Kidney (tissue), 14 donors: ENCODE results near the gene FLRT3. TPM values are rescaled to one million over a fixed set of nuclear protein-coding genes. Genes with fewer than 3 reads are reported as not detected.

Experiments used
- DNase-seq, 5 donors: peaks; one replicate each; pipeline ENCODE4 v3.0.0-alpha.2; 2013 to 2020
- FAIRE-seq: peaks from 2 replicates; lab custom pipeline; 2012; peaks lifted over from hg19 to GRCh38; lab: Jason Lieb, UNC
- H3K27ac ChIP-seq, 2 donors: one replicate each; pipeline ENCODE4 v1.7.0; 2013; ENCODE audit warnings: low read depth in 2 of 2, low read length in 2 of 2, inconsistent platforms in 1 of 2
- H3K27me3 ChIP-seq: one replicate; pipeline ENCODE4 v1.7.1; 2013; ENCODE audit warnings: low read length, inconsistent platforms; ENCODE audit not compliant: control insufficient read depth, insufficient read depth
- H3K36me3 ChIP-seq, 3 donors: one replicate each; pipeline versions ENCODE4 v1.7.0 to v1.7.1; 2013; ENCODE audit warnings: low read length in 3 of 3, control low read depth in 1 of 3, inconsistent platforms in 1 of 3; ENCODE audit not compliant: insufficient read depth in 3 of 3, control insufficient read depth in 2 of 3
- H3K4me1 ChIP-seq, 3 donors: one replicate each; pipeline versions ENCODE4 v1.7.0 to v1.7.1; 2013; ENCODE audit warnings: low read length in 3 of 3, inconsistent platforms in 1 of 3, low read depth in 1 of 3; ENCODE audit not compliant: control insufficient read depth in 2 of 3, insufficient read depth in 2 of 3
- H3K4me3 ChIP-seq, 3 donors: one replicate each; pipeline versions ENCODE4 v1.7.0 to v1.8.1; 2013; ENCODE audit warnings: low read length in 3 of 3, control low read depth in 1 of 3, inconsistent platforms in 1 of 3
- H3K9ac ChIP-seq, 3 donors: one replicate each; pipeline versions ENCODE4 v1.7.0 to v1.7.1; 2013; ENCODE audit warnings: low read length in 3 of 3, control low read depth in 1 of 3, inconsistent platforms in 1 of 3
- H3K9me3 ChIP-seq, 3 donors: one replicate each; pipeline versions ENCODE4 v1.7.0 to v1.7.1; 2013; ENCODE audit warnings: low read length in 3 of 3, control low read depth in 1 of 3, inconsistent platforms in 1 of 3; ENCODE audit not compliant: control insufficient read depth in 2 of 3, insufficient read depth in 1 of 3
- CTCF ChIP-seq: IDR thresholded peaks from 3 replicates; pipeline ENCODE4 v1.5.1; 2012; ENCODE audit warnings: mild to moderate bottlenecking, moderate library complexity, borderline replicate concordance; ENCODE audit not compliant: insufficient read depth; ENCODE audit errors: extremely low read depth
- intact Hi-C: fragments of 100-400 bp; cut with DNase I; formaldehyde crosslinking; loops from one replicate; pipeline ENCODE4 v1.11.1; 2022
- polyA plus RNA-seq: library from polyadenylated mRNA; stranded (reverse); fragments of 350-450 nt; fragmentation: Illumina TruSeq; extraction: RNeasy Lipid Tissue Mini Kit (QIAGEN cat#74804); gene quantifications from one replicate; pipeline ENCODE4 v1.2.3, GENCODE V29; 2014; ENCODE audit warnings: low read depth, low replicate concordance; ENCODE audit not compliant: insufficient read depth
- total RNA-seq: library from RNA; stranded (reverse); fragmentation: NEBNext Ultra II Directional; extraction: Animal tissue kit (Norgen Biotek cat#: 25700); gene quantifications from one replicate; pipeline ENCODE4 v1.2.1, GENCODE V29; 2021
- donor health status: control.
- donor health status: control.
- donor health status: control.
- donor health status: control.
- donor health status: control.
- donor health status: DM: yes; HTN: yes; CAD: no.
- donor health status: Normal renal cell carcinoma (clear cell type).

Gene FLRT3
- total and polyA plus RNA-seq, 2 donors from 2014 or later = 14.2 to 70.3 TPM

- H3K9ac ChIP-seq = no peak overlapping the region
- peaks cover 0 to 4% (median 2%) of the 10 kb centered on the region in 3 donors for H3K9me3 ChIP-seq
- no peak for FAIRE-seq
- intact Hi-C loops = no loop called here
- no peaks in the 10 kb centered on the region for H3K36me3 ChIP-seq
- TF ChIP-seq CTCF = no peak
- no peaks in the 10 kb centered on the region for H3K27me3 ChIP-seq
- peak in 2 of 5 donors; percentile 19 to 37 for DNase-seq
- H3K4me3 ChIP-seq = no peak overlapping the region
- no peak overlapping the region for H3K27ac ChIP-seq
- no peaks in the 10 kb centered on the region for H3K4me1 ChIP-seq
Observed at GRCh38 chr20:14384416-14385175, 47.2 kb upstream of the FLRT3 start.

- no peaks in the 10 kb centered on the region for H3K4me1 ChIP-seq
- intact Hi-C loops = no loop called here
- FAIRE-seq = no peak
- H3K9ac ChIP-seq = no peak overlapping the region
- no peaks in the 10 kb centered on the region for H3K27me3 ChIP-seq
- no peak for TF ChIP-seq CTCF
- no peak overlapping the region for H3K4me3 ChIP-seq
- H3K27ac ChIP-seq = no peak overlapping the region
- no peak for DNase-seq
- no peaks in the 10 kb centered on the region for H3K36me3 ChIP-seq
- H3K9me3 ChIP-seq = peaks cover 0 to 4% (median 2%) of the 10 kb centered on the region in 3 donors
Observed at GRCh38 chr20:14383335-14383734, 45.9 kb upstream of the FLRT3 start.

GRCh38 chr20:14378326-14378725, 40.9 kb upstream of the FLRT3 start:
- Histone ChIP-seq H3K4me3 (no peak overlapping the region), H3K9ac (no peak overlapping the region), H3K4me1 (no peaks in the 10 kb centered on the region), H3K27ac (no peak overlapping the region), H3K9me3 (no peaks in the 10 kb centered on the region), H3K36me3 (no peaks in the 10 kb centered on the region), H3K27me3 (no peaks in the 10 kb centered on the region)
- intact Hi-C loops = no loop called here
- peak in 1 of 5 donors; percentile 10 for DNase-seq
- no peak for TF ChIP-seq CTCF
- no peak for FAIRE-seq
